ENCODE results near the gene GPATCH2.

GRCh38 chr1:217620814-217621213 is 10.1 kb downstream of the GPATCH2 start:
- TF ChIP-seq POLR2A (IDR thresholded peaks at IDR 0.05): no peak
- no peak for TF ChIP-seq CTCF (IDR thresholded peaks at IDR 0.05)

Measured in heart left ventricle (tissue), 13 donors.